ENCODE data around the gene MBD5. TPM values are rescaled to one million over a fixed set of nuclear protein-coding genes. Genes with fewer than 3 reads are reported as not detected.

Gene MBD5
- total RNA-seq, 4 donors from 2014 or later: 40.3 to 77.0 (median 50.4) TPM

DNA sequence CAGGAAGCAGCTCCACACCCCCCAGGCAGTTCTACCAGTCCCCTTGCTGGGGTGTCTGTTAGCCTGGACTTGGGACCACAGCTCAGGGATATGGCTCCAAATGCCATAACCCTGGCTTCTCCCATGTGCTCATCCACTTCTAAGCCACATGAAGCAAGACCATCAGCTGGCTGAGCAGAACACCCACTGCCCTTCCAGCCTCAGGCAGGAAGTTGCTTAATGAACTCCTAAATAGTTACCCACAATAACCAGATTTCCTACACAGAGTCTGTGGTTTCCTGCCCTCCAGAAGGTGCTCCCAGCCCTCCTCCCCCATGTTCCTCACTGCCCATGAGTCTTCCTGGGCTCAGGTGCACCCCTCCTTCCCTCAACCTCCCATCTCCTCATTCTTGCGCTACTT lies 525.4 kb downstream of the MBD5 start:
- TF ChIP-seq POLR2A (IDR thresholded peaks at IDR 0.05) (no peak), EP300 (IDR thresholded peaks at IDR 0.05) (no peak), CTCF (IDR thresholded peaks at IDR 0.05) (no peak), POLR2AphosphoS5 (IDR thresholded peaks at IDR 0.05) (no peak)
- WGBS, 2 donors (ENCODE audit: low coverage in 1 of 2): 85 to 100% methylated on average over 1 of the region's 1 CpG
- H3K27ac ChIP-seq: no peak overlapping the region
- no peaks in the 10 kb centered on the region for H3K36me3 ChIP-seq
- H3K9me3 ChIP-seq: no peaks in the 10 kb centered on the region
- H3K4me1 ChIP-seq: no peaks in the 10 kb centered on the region
- no peaks in the 10 kb centered on the region for H3K27me3 ChIP-seq
- no peak overlapping the region for H3K4me3 ChIP-seq
- ATAC-seq: no peak

DNA sequence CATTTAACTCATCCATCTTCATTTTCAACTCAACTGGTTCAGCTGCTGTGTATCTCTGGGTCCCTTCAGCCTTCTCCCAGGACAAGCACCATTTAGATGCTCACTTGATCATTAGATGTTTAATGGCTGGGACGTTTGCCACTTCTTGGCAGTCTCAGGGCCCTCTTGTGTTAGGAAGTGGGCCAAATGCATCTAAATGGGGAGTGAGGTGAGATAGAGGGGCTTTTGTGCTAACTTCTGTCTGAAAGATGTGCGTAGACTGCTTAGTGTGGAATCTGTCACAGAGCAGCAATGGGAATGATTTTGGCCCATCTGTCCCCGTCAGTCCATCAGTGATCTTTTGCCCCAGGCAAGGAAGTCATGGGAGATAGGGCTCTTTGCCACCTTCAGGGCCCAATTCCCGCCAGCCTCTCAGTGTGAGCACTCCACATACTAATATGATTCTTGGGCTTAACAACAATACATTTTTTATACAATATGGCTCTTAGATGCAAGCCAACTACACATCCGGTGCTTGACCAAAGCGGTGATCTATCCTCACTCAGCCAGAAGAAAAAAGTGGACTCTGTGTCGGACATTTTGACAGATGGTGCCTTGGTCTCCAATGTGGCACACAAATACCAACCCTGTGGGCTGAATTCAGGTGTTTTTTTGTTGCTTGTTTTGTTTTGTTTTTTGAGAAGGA lies 528.0 kb downstream of the MBD5 start:
- Histone ChIP-seq H3K36me3 (no peaks in the 10 kb centered on the region), H3K27me3 (no peaks in the 10 kb centered on the region), H3K9me3 (no peaks in the 10 kb centered on the region), H3K4me1 (no peaks in the 10 kb centered on the region), H3K27ac (no peak overlapping the region), H3K4me3 (no peak overlapping the region)
- WGBS, 2 donors (ENCODE audit: low coverage in 1 of 2): 54 to 83% methylated on average over 4 to 5 of the region's 7 CpGs
- ATAC-seq: no peak
- TF ChIP-seq POLR2A (IDR thresholded peaks at IDR 0.05) (no peak), POLR2AphosphoS5 (IDR thresholded peaks at IDR 0.05) (no peak), EP300 (IDR thresholded peaks at IDR 0.05) (no peak), CTCF (IDR thresholded peaks at IDR 0.05) (no peak)

GRCh38 chr2:148552675-148553331 lies 531.9 kb downstream of the MBD5 start:
- Histone ChIP-seq H3K27me3 (no peaks in the 10 kb centered on the region), H3K4me3 (peak overlapping the region; percentile 28 to 36), H3K36me3 (no peaks in the 10 kb centered on the region), H3K27ac (no peak overlapping the region), H3K9me3 (peaks cover 0 to 1% (median 0%) of the 10 kb centered on the region in 3 donors), H3K4me1 (no peaks in the 10 kb centered on the region)
- TF ChIP-seq POLR2AphosphoS5 (IDR thresholded peaks at IDR 0.05) (no peak), POLR2A (IDR thresholded peaks at IDR 0.05) (no peak), EP300 (IDR thresholded peaks at IDR 0.05) (no peak), CTCF (IDR thresholded peaks at IDR 0.05) (no peak)
- ATAC-seq: no peak
- 38 to 63% methylated on average over 6 to 9 of the region's 9 CpGs for WGBS, 2 donors (ENCODE audit: low coverage in 1 of 2)

DNA sequence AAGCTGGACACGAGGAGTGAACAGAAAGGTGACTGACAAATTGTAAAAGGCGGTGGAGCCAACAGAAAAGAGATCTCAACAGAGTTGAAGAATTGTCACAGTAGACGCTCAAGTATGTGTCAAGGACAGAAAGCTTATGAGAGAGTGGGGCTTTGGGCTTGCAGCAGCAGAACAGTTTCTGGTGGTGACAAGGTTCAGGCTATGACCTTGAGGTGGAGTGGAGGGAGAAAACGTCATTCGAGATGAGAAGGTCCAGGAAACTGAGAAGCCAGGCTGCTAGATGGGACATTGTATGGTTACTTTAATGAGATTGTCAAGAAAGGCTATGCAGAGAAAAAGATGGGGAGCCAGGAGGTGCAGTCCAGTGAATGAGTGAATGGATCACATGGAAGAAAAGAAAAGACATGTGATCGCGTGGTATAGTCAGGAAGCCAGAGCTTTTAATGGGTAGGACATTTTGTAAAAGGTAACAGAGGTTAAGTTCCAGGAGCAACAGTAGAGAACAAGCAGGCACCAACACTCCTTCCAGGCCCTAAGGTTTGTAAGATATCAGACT lies 532.5 kb downstream of the MBD5 start:
- no peak for ATAC-seq
- TF ChIP-seq POLR2A (IDR thresholded peaks at IDR 0.05) (no peak), CTCF (IDR thresholded peaks at IDR 0.05) (no peak), POLR2AphosphoS5 (IDR thresholded peaks at IDR 0.05) (no peak)
- Histone ChIP-seq H3K36me3 (no peaks in the 10 kb centered on the region), H3K4me3 (peak overlapping the region in 1 of 2 donors; percentile 36), H3K4me1 (no peaks in the 10 kb centered on the region), H3K9me3 (peaks cover 0 to 7% (median 0%) of the 10 kb centered on the region in 3 donors), H3K27me3 (no peaks in the 10 kb centered on the region), H3K27ac (no peak overlapping the region)
- WGBS, 2 donors (ENCODE audit: low coverage in 1 of 2): 83 to 91% methylated on average over 7 of the region's 7 CpGs
